ENCODE results near the gene GPATCH1.

Gene GPATCH1

GRCh38 chr19:33063356-33063752 is 17.6 kb upstream of the GPATCH1 start:
- no peak for DNase-seq (ENCODE audit: low read depth)

GRCh38 chr19:33063753-33064457 is 17.1 kb upstream of the GPATCH1 start:
- no peak for DNase-seq (ENCODE audit: low read depth)

- DNase-seq (ENCODE audit: low read depth), result no peak
Measured at GRCh38 chr19:33064458-33064791, 16.6 kb upstream of the GPATCH1 start.

- peak; percentile 28 for DNase-seq (ENCODE audit: low read depth)
Measured at GRCh38 chr19:33064792-33065550, 16.0 kb upstream of the GPATCH1 start, which contains the start of gene RHPN2. Gene RHPN2, minus strand, starts transcription at chr19:33064888. Its CDS starts 36 bp downstream, at chr19:33064852.

- no peak for DNase-seq (ENCODE audit: low read depth)
Measured at GRCh38 chr19:33066543-33066942, 14.4 kb upstream of the GPATCH1 start.

- no peak for DNase-seq (ENCODE audit: low read depth)
Measured at GRCh38 chr19:33067121-33067520, 13.9 kb upstream of the GPATCH1 start.

- DNase-seq (ENCODE audit: low read depth), result no peak
Measured at GRCh38 chr19:33071887-33072286, 9.1 kb upstream of the GPATCH1 start.

- DNase-seq (ENCODE audit: low read depth), result no peak
Measured at GRCh38 chr19:33075519-33075918, 5.5 kb upstream of the GPATCH1 start.

GRCh38 chr19:33085570-33086128 is 4.7 kb downstream of the GPATCH1 start:
- no peak for DNase-seq (ENCODE audit: low read depth)

- DNase-seq (ENCODE audit: low read depth), result no peak
Measured at GRCh38 chr19:33086955-33087354, 6.0 kb downstream of the GPATCH1 start.

- no peak for DNase-seq (ENCODE audit: low read depth)
Measured at GRCh38 chr19:33089010-33089409, 8.0 kb downstream of the GPATCH1 start.

GRCh38 chr19:33090179-33090578 is 9.2 kb downstream of the GPATCH1 start:
- DNase-seq (ENCODE audit: low read depth), result no peak

- no peak for DNase-seq (ENCODE audit: low read depth)
Measured at GRCh38 chr19:33093420-33094210, 12.6 kb downstream of the GPATCH1 start.

- no peak for DNase-seq (ENCODE audit: low read depth)
Measured at GRCh38 chr19:33094436-33095067, 13.6 kb downstream of the GPATCH1 start.

GRCh38 chr19:33096005-33096404 is 15.0 kb downstream of the GPATCH1 start:
- no peak for DNase-seq (ENCODE audit: low read depth)

- DNase-seq (ENCODE audit: low read depth), result no peak
Measured at GRCh38 chr19:33098055-33098534, 17.1 kb downstream of the GPATCH1 start.

GRCh38 chr19:33100894-33101644 is 20.1 kb downstream of the GPATCH1 start:
- DNase-seq (ENCODE audit: low read depth), result no peak

GRCh38 chr19:33102893-33103292 is 21.9 kb downstream of the GPATCH1 start:
- no peak for DNase-seq (ENCODE audit: low read depth)

GRCh38 chr19:33108161-33108560 is 27.2 kb downstream of the GPATCH1 start:
- no peak for DNase-seq (ENCODE audit: low read depth)

- no peak for DNase-seq (ENCODE audit: low read depth)
Measured at GRCh38 chr19:33110137-33110910, 29.3 kb downstream of the GPATCH1 start.

Measured in stromal cell of bone marrow (primary cell).